GM18517 (cell line): ENCODE measurements around the gene TNFSF10.
"Not testable (repeated sequence)": the region's sequence is repeated elsewhere in the genome, so short reads cannot be mapped to it uniquely, and the experiment has no call there.

Source experiments
- ATAC-seq: cut with Tn5 transposase; IDR thresholded peaks from one replicate; pipeline ENCODE4 v1.9.1; 2021; ENCODE audit warnings: mild to moderate bottlenecking, moderate library complexity; ENCODE audit not compliant: unreplicated experiment

TNFSF10 gene

DNA sequence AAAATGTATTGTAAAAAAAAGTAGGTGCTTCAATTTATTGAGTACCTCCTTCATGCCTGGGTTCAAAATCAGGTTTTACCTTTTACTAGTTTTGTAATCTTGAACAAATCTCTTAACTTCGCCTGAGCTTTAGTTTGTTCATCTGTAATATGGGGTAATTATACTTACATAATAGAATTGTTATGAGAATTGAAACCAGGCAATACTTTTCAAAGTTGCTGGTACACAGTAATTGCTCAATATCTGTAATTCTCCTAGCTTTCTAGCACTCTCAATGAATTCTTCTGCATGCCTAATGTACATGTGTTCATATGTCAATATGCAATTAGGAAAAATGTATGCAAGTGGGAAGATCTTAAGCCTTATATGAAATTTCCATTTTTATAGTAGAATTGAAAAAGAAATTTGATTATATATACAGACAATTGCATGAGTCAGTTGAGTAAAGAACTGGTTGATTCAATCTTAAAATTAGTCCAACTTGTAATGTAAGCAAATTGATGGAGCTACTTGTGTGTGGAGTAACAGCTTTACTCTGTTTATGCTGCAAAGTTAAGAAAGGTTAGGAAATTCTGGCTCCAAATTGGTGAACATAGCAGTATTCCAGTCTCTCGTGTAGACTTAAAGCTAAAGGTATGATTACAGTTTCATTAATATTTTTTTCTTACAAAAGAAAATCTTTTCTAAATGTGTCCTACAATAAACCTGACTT lies 4.1 kb downstream of the TNFSF10 start:
- no peak for ATAC-seq

DNA sequence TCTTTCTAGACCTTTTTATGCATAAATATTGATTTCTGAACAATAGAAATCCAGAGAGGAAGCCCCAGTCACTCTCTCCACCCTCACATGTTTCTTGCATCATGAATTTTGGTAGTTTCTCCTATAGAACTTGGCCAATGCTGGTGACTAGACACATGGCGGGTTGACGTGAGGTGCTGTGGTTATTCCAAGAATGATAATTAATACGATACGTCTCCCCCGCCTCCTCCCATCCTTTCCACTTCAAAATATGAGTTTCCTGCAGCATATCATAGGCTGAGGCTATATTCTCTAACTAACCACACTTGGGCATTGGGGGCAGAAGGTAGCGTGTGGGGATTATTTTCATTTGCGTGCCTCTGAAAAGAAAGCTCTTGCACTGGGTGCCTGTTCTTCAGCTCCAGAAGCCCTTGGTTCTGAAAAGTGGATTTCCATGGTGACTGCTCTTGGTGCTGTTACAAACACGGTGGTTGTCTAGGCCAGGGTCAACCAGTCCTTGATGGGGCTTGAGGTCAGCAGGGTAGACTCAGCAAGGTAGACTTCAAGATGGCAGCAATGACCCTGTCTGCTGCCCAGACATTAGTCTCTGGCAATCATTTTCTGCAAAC lies 5.3 kb downstream of the TNFSF10 start:
- no peak for ATAC-seq

DNA sequence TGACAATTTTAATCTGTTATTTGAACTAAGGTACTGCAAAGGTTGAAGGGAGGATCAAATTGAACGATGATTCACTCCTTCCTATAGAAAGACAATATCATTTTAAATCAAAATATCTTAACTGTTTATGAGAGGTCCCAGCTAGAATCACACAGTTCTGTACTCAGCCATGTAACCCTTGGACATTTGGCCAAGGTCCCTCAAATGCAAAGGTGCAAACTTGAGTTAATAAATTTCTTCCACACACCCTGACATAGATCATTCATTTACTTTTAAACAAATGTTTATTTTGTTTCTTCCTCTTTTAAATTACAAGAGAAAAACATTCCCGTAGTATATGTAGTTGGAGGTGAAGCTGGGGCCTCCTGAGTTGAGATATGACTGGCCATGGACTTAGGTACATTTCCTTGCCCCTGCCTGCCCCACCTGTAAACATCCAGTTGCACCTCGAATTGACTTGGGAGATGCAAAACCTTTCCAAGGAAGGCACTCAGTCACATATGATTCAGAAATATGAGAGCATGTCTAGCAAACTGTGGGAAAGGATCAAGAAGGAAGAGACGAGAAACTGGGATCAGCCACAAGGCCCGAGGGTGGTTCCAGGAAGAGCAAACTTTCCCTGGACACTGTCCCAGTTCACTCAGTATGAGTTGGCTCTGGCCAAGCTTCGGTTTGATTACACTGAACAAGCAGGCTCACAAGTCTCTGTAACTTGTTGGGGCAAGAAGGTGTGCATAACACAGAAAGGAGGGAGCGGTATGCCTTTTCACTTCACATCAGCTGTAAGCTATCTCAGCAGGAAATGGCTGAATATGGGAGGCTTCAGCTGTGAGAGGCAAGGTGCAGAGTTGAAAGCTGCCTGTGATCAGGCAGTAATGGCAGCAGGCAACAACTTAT lies 6.7 kb downstream of the TNFSF10 start:
- ATAC-seq = no peak

DNA sequence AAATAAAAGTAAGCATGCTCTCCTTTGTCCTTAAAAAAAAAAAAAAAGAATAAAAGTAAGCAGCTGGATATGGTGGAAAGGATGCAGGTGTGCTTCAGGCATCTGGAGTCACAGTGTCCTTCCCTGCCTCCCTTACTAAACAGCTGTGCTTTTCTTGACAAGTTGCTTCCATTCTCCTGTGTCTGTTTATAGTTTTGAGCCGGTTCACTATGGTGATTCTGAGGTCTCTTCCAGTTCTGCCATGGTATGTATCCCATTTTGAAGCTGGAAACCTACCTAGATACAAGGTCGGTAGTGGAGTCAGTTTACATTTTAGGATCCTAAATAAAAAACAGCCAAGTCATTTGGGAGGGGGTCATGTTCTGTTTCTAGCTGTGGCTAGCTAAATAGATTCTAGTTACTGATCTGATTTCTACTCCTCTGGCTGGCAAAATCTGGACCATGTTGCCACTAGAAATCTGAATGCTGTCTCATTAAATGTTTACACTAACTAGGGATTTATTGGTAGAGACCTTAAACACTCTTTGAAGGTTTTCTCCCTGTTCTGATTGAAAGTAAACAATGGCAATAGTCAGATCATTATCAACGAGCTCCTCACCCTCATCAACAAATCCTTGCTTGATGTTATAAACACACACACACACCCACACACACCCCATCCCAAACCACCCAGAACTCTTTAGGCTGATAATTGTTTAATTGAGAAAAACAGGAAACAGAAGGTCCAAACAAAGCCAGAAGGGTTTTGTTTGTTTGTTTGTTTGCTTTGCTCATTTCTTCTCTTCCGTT lies 7.9 kb downstream of the TNFSF10 start:
- ATAC-seq = no peak

DNA sequence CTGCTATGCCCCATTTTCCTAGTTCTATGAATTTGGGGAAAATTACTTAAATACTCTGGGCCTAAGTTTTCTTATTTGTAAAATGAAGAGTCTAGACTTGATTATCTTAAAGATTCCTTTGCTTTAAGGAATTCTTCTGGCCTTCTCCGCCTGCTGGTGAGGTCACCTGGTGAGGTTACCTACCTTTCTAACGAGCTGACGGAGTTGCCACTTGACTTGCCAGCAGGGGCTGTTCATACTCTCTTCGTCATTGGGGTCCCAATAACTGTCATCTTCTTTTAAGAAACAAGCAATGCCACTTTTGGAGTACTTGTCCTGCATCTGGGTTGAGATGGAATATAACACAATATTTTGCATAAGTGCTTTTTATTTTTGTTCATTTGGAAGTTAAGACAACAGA lies 8.6 kb downstream of the TNFSF10 start:
- no peak for ATAC-seq

DNA sequence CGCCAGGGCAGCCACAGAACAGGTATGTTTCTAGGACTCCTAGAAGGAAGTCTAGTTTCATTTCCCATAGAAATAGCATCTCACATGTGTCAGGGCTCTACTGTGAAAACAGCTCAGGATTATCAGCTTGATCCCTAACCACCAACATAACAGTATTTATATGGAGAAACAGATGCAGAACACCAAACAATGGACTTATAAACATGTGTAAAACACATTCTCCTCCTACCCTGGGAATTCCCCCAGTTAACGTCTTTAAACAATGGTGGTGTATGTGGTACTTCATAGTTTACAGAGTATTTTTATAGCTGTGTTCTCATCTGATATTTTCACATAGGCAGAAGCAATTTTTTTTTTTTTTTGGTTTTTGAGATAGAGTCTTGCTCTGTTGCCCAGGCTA lies 9.7 kb downstream of the TNFSF10 start:
- ATAC-seq = no peak

DNA sequence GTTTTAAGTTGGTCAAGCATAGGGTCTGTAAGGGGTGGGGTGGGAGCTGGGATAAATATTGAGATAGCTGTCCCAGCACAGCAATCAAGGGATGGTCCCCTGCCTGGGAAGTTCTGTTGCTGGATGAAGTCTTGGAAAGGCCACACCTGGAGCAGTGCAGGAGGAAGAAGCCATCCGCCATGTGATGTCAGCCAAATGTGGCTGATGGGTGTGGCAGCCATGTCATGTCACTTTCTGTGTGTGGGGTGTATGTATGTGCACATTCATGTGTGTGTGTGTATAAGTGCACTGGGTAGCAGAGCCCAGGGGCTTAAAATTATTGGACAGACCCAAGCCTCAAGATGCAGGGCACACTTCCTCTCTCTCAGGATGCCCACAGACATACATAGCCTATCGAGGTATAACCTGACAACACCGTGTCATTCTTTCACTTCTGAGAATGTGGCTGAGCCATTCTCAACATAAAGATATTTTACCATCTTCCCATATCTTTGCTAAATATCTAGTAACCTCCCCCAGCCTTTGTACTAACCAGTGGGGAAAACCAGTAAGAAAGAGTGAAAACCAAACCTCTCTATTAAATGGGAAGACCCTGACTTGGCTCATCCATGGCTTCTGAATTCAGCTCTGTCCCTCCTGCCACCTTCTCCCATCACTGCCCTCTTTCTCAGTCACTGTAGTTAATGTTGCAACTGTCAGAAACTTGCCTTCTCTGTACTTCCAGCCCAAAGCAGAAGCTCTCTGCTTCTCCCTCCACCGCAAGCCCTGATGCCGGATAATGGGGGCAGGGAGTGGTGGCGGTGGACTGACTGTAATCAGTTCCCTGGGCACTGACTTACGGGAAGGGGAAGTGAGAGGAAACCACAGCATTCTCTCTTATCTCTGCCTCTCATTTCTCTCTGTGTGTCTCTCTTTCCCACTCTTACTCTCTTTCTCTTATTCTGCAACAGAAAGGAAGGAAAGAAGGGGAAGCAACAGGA lies 11.2 kb downstream of the TNFSF10 start:
- ATAC-seq = peak; percentile 56

DNA sequence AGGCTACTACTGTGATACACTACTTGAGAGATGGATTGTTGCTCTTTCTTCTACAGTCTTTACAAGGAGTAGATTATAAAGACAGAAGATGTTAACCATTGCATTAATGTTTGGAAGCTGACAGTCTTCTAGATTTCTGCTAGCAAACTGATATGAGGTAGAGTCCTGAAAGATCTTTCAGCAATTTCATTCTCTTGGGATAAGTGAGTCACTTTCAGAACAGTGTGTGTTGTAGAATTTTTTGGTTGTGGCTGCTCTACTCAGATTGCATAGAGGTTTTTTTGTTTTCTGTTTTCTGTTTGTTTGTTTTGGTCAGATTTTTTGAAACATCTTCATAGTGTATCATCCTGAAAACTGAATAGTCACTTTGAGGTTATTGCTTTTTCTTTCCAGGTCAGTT lies 17.1 kb downstream of the TNFSF10 start:
- no peak for ATAC-seq

DNA sequence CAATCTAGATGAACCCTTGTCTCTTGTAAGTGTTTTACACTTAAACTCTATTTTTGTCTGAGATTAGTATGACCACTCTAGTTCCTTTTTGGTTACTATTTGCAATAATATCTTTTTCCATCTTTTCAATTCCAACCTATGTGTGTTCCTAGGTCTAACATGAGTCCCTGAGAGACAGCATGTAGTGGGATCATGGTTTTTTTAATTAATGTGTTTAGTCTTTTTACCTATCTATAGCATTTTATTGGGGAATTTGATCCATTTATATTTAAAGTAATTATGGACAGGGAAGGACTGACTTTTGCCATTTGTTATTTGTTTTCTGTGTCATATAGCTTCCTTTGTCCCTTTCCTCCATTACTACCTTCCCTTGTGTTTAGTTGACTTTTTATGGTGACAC lies 21.7 kb downstream of the TNFSF10 start:
- no peak for ATAC-seq

DNA sequence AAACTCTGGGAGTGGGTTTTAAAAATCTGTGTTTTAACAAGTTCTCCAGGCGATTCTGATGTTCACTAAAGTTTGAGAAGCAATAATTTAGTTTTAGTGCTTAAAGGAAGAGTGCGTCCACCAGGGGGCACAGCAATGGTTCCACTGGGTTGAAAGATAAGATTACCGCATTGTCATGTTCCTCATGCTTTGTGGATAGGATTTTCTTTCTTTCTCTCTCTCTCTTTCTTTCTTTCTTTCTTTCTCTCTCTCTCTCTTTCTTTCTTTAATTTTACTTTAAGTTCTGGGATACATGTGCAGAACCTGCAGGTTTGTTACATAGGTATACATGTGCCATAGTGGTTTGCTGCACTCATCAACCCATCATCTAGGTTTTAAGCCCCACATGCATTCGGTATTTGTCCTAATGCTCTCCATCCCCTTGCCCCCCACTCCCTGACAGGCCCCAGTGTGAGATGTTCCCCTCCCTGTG lies 33.0 kb downstream of the TNFSF10 start:
- ATAC-seq = not testable (repeated sequence)

DNA sequence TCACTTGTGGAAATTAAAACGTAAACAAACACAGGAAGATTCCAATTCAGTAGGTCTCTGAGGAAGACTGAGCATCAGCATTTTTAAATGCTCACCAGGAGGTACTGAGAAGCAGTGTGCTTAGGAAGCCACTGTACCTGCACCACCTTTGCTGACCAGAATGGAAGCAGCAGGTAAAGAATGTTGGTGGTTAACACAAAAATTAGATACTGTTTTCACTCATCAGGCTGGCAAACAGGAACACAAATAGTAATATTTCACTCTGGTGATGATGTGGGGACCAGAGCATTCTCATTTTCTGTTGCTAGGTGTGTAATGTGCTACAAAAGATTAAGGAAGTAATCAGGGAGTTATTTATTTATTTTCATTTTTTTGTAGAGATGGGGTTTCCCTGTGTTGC lies 45.1 kb downstream of the TNFSF10 start:
- no peak for ATAC-seq

DNA sequence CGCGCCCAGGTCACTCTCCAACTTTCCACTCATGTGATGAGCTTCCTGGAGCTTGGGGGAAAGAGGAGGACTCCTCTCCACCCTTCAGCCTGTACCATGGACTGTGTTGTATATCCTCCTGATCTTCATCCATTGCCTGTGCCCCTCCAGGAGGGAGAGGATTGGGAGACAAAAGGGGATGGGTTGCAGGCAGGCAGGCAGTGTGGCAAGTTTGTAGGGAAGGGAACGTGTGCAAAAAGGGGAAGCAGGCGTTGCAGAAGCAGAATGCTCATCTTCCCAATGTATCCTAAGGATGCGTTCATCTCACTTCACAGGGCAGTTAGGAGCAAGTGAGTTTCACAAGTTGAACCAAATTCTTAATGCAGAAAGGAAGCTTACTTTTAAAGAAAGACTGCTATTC lies 46.9 kb downstream of the TNFSF10 start:
- no peak for ATAC-seq

DNA sequence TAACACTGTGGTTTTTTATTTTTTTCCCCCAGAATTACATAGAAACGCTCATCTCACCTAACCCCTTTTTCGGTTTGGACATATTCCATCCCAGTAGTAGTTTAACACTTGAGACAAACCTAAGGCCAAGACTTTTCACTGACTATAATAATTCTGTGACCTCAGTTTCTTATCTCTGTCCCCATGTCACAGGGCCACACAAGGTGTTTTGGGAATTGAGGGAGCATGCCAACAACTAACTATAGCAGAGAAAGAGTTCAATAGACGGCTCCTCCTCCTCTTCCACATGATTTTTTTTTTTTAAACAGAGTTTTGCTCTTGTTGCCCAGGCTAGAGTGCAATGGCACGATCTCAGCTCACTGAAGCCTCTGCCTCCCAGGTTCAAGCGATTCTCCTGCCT lies 47.5 kb downstream of the TNFSF10 start:
- ATAC-seq = no peak

DNA sequence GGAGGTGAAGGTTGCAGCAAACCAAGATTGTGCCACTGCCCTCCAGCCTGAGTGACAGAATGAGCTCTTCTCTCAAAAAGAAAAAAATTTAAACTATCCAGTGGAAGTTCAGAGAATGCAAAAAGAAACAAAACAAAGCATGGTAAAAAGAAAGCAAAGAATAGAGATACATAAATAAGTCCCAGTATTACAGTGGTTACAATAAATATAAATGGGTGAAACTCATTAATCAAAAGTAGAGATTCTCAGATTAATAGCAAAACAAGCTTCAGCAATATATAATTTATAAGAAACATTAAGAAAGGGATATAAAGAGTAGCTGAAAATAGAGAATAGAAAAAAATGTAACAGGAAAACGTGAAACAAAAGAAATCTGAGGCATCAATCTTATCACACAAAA lies 51.3 kb downstream of the TNFSF10 start:
- ATAC-seq = no peak

DNA sequence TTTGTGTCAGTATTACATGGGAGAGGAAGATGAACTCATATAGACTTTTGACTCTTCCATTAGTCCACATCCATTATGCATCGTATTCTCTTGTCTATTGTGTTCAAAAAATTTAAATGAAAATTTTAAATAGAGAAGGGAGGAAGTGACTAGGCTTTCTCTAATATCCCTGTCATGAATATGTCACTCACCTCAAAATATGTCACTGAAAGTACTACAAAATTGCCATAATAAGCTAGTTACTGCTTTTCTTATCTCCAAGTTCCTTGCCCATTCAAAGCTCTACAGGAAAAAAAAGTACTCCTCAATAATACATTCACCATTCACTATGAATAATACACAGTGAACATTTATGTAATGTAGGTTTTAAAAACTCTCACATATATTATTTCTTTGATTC lies 52.6 kb downstream of the TNFSF10 start:
- ATAC-seq = no peak

DNA sequence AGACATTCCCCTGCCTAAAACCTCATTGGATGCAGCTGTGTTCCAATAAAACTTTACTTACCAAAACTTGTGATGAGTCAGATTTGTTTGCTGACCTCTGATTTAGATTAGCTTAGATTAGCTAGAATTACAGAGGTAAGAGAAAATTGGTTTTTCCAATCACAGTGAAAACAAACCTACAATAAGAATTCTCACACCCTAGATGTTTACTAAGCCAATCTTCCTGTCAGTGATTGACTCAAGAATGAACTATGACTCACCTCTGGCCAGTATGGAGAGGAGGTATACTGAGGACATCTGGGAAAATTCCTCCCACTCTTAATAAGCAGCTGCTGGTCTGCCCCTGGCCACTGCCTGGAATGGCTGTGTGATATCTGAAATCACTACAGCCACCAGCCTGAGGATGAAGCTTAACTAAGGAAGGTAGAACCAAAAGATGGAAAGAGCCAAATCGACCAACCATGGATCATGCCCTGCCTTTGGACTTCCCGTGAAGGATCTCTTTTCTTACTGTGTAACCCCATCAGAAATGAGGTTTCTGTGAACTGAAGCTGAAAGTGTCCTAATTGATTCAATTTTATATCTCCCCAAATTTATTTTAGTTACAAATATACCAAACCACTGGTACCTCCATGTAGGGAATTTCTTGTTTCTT lies 55.9 kb downstream of the TNFSF10 start:
- ATAC-seq = no peak

DNA sequence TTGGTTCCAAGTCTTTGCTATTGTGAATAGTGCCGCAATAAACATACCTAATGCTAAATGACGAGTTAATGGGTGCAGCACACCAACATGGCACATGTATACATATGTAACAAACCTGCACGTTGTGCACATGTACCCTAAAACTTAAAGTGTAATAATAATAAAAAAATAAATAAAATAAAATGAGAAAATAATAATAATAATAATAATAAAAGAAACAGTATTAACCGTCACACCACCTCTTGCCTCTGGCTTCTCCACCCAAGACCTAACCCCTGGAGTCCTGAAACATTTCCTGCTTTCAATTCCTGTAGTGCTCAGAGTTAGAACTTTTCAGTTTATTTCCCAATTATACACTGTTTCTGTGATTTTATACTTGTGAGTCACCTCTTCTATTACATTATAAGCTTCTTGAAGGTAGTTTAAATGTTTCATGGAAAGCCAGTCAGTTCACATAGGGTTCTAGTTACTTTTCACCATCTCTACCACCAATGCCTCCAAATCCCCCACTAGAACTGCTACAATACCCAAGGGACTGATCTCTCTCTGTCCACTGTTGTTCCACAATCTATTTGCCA lies 56.6 kb downstream of the TNFSF10 start:
- ATAC-seq = no peak

DNA sequence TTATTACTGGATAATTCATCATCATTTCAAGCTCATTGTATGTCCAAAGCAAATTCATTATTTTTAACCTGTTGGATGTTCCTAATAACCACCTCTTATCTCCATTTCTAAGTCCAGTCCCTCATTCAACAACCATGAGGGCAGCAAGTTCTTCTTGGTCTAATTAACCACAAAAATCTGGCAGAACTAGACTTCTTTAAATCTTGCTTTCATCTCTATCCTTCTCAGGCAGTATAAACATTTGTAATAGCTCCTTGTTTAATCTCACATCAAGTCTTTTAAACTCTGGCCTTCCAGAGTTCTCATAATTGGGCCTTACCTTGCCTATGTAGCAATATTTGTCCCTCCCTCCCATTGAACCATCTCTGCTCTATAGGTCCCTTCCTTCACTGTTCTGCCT lies 57.9 kb downstream of the TNFSF10 start:
- ATAC-seq = no peak

DNA sequence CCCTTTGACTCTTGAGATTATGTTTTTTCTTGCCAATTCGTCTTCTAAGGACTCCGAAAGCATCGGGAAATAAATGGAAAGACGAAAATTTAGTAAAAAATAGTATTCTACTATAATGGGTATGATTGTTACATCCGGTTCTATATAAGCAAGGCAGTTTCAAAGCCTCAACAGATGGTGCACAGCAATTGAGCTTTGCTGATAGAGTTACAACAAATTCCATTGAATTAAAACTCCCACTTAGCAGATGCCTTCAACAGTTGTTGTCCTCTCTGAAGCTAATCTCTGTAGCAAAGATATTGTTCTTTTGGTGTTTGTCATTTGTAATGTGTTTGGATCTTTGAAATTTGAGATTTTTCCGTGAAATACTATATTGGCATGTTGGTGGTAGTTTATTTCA lies 58.9 kb downstream of the TNFSF10 start:
- no peak for ATAC-seq
